ENCODE data around the gene THSD7B.

The THSD7B gene

GRCh38 chr2:137165968-137166367 lies 400.6 kb downstream of the THSD7B start:
- no peak for DNase-seq

DNA sequence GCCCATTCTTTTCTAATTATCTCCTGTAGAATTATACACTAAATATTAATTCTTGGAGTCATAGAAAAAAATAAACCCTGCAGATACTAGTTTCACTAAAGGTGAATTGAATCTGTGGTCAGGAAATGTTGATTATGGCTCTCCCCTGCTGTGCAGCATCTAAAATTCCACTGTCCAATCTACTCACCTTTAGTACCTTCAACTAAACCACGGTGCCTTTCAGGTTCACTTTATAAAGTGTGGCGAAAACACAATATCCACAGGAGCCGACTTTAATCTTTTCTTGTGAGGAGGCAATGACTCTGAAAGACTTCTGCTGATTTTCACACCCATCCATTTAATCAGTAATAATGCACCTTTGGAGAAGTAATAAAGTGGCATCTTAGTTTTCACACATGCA lies 402.3 kb downstream of the THSD7B start:
- DNase-seq = no peak

DNA sequence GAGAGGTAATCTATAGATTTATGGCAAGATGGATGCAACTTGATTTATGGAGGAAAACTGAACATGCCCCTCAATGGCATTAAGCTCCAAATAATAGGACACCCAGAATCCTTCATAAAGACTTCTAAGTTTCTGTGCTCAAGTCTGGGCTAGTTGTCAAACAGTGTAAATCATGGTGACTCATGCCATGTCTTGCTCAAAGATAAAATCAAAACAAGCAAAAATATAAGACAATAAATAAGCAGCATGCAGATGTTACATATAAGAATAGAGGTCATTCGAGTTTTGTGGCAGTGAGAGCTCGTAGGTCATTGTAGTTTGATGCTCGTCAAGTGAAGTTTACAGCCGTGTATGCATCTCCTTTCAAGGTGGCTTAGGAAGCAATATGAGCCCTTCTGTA lies 403.2 kb downstream of the THSD7B start:
- DNase-seq = no peak

- no peak for DNase-seq
These were observed 406.8 kb downstream of the THSD7B start for GRCh38 chr2:137172162-137172561.

DNA sequence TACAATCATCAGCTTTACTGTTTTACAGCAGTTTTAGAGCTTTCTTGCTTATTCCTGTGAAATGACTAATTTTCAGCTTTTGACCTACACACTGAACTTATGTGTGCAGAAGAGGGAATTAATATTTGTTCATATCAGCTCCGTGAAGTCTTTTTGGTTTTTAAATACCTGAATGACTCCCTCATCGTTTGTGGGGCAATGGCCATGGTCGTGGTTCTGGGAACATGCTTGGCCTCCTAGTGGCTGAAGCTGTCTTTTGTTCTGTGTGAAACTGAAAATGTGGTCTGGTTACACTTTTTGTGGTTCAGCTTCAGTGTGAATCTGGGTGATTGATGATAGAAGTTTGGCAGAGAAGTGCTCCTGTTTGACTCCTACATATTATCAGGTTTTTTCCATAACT lies 408.1 kb downstream of the THSD7B start:
- no peak for DNase-seq

GRCh38 chr2:137175246-137175645 lies 409.9 kb downstream of the THSD7B start:
- DNase-seq = no peak

GRCh38 chr2:137178951-137179377 lies 413.6 kb downstream of the THSD7B start:
- DNase-seq = no peak

GRCh38 chr2:137179542-137179941 lies 414.2 kb downstream of the THSD7B start:
- DNase-seq = no peak

- no peak for DNase-seq
These were observed 414.7 kb downstream of the THSD7B start for GRCh38 chr2:137180012-137180411.

DNA sequence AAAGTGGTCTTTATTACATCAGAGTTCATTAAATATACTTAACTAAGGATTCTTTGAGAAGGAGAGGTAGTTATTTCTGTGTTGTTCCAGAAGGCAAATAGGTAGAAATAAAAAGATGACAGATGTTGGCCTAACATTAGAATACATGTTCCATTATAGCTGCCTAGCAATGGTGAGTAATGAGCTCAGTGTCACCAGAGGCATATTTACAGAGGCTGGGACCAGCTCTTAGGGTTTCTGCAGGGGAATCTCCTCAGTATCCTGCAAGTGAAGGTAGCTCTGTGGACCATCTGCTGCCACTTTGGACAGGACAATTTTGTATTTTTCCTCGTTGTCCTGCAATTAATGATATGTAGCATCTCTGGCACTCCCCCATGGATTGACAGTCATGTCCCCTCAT lies 416.0 kb downstream of the THSD7B start:
- DNase-seq = no peak

GRCh38 chr2:137182071-137182470 lies 416.7 kb downstream of the THSD7B start:
- DNase-seq = no peak

DNA sequence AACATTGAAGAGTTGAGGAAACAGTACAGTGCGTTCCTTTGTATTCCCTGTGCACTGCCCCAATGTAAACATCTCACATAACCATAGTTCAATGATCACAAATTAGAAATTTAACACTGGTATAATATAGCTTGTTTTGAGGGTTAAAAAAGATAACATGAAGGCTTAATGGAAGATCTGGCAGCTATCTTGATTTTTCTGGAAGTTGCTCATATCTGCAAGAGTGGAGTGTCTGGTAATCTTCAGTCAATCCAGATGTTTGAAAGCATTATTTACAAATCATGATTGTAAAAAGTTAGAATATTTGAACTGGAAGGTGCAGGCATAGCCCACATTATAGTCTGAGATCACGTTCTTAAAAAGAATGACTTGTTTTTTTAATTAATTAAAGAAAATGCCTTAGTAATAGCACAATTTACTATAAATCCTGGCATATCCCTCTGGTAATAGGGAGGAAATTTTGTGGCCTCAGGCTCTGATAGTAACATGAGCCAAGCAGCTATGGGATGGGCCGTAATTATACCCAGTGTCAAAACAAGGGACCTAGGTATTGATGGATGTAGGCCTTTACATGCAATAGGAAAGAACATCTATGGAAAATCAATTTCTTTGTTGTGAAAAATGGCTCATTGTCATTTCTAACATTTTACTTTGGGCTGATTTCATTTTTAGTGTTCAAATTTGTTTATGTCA lies 418.0 kb downstream of the THSD7B start:
- no peak for DNase-seq

GRCh38 chr2:137185378-137186078 lies 420.2 kb downstream of the THSD7B start:
- DNase-seq = no peak

DNA sequence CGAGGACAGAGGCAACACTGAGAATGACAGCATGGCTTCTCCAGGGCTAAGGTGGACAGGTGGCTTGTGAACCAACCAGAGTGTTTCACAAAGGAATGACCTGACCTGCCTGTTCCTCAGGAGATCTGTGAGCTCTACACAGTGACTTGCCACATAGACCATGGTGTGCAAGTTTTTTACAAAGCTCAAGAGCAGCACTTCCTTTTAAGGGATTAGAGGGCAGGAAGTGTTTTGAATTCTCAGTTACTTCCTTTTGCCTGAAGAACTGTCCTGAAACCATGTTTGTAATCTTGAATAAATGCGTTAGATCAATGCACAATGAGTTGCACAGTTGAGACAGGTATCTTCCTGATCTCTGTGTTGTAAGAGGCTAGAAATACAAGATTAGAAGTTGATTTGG lies 421.9 kb downstream of the THSD7B start:
- no peak for DNase-seq

GRCh38 chr2:137190411-137191195 lies 425.3 kb downstream of the THSD7B start:
- no peak for DNase-seq

GRCh38 chr2:137192366-137193310 lies 427.3 kb downstream of the THSD7B start:
- DNase-seq = no peak

- no peak for DNase-seq
These were observed 428.1 kb downstream of the THSD7B start for GRCh38 chr2:137193401-137193800.

DNA sequence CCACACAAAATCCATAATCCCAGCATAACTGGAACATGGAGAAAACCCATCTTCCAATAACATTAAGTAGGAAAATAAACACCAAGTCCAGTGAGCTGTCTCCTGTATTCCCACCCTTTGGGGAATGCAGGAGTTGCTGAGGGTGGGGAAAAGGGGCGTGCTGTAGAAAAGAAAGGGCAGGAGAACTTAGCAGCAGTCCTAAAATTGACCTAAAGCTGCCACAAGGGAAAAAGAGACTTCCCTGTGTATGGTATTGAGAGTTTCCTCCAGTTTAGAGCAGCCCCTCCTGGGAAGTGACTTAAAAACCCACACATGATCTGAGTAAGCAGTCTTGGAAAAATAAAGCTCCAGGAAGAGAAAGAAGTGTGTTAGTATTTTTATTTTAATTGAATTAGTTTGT lies 428.8 kb downstream of the THSD7B start:
- DNase-seq = no peak

- DNase-seq = no peak
These were observed 434.4 kb downstream of the THSD7B start for GRCh38 chr2:137199751-137200150.

DNA sequence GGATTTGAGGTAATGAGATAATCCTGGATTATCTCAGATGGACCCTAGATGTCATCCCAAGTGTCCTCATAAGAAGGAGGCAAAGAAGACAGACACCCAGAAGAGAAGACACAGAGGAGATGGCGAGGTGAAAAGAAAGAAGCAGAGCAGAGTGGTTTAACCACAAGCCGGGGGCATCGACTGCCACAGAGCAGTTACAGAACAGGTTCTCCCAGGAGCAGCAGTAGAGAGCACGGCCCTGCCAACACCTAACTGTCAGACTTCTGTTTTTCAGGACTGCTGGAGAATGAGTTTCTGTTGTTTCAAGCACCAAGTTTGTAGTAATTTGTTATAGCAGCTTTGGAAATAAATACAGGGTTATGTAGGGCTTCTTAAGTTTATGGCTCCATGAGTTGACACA lies 437.0 kb downstream of the THSD7B start:
- DNase-seq = no peak

GRCh38 chr2:137205324-137205723 lies 440.0 kb downstream of the THSD7B start:
- DNase-seq = no peak

DNA sequence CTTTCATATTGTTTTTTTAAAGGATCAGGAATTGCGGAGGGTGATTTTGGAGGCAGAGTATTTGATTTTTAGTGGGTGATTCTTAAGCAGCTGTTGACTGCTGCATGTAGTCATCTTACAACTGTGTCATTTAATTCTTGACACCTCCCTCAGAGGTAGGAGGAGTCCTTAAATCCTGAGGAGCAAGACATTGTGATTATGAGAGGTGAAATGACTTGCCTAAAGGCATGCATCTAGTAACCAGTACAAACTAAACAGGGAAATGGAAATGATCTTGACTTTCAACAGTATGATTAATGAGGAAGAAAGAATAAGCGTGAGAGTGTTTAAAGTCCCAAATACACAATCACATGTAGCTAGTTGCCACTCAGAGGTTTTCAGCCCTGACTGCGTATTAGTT lies 440.7 kb downstream of the THSD7B start:
- DNase-seq = no peak

- DNase-seq = no peak
These were observed 441.7 kb downstream of the THSD7B start for GRCh38 chr2:137207030-137207429.

Measured in COR-L47 (cell line).